HUDEP-2 (cell line): Measurements from ENCODE around the gene HDAC9.
A peak's percentile ranks its signal among the peaks of the same experiment; 100 is the strongest.

Experiments used
- DNase-seq, 76 experiments: peaks; one replicate each; lab custom pipeline; 2025; ENCODE audit not compliant: unreplicated experiment in 76 of 76; lab: John Stamatoyannopoulos, UW

The HDAC9 gene

GRCh38 chr7:18579698-18580097 lies 84.1 kb downstream of the HDAC9 start:
- no peak for DNase-seq

GRCh38 chr7:18580950-18581349 lies 85.4 kb downstream of the HDAC9 start:
- no peak for DNase-seq

GRCh38 chr7:18583305-18583704 lies 87.8 kb downstream of the HDAC9 start:
- no peak for DNase-seq

GRCh38 chr7:18590241-18590640 lies 94.7 kb downstream of the HDAC9 start:
- DNase-seq = no peak

GRCh38 chr7:18590744-18591340 lies 95.3 kb downstream of the HDAC9 start:
- DNase-seq = peak in 6 of 76 experiments; percentile 0 to 30 (median 6)

- no peak for DNase-seq
These were observed 98.2 kb downstream of the HDAC9 start for GRCh38 chr7:18593602-18594279.

- DNase-seq = no peak
These were observed 102.2 kb downstream of the HDAC9 start for GRCh38 chr7:18597754-18598153.

- DNase-seq = no peak
These were observed 111.5 kb downstream of the HDAC9 start for GRCh38 chr7:18607025-18607424.

GRCh38 chr7:18610331-18610948 lies 114.9 kb downstream of the HDAC9 start:
- DNase-seq = peak in 11 of 76 experiments; percentile 2 to 29 (median 7)

- DNase-seq = no peak
These were observed 119.3 kb downstream of the HDAC9 start for GRCh38 chr7:18614841-18615240.

GRCh38 chr7:18619311-18619710 lies 123.8 kb downstream of the HDAC9 start:
- no peak for DNase-seq

- no peak for DNase-seq
These were observed 127.8 kb downstream of the HDAC9 start for GRCh38 chr7:18623389-18623788.

GRCh38 chr7:18624459-18624858 lies 128.9 kb downstream of the HDAC9 start:
- no peak for DNase-seq

- no peak for DNase-seq
These were observed 130.5 kb downstream of the HDAC9 start for GRCh38 chr7:18626086-18626485.

- no peak for DNase-seq
These were observed 131.2 kb downstream of the HDAC9 start for GRCh38 chr7:18626717-18627116.

GRCh38 chr7:18637516-18637915 lies 142.0 kb downstream of the HDAC9 start:
- no peak for DNase-seq

GRCh38 chr7:18638594-18639452 lies 143.3 kb downstream of the HDAC9 start:
- peak in 11 of 76 experiments; percentile 7 to 71 (median 31) for DNase-seq

GRCh38 chr7:18639711-18640110 lies 144.2 kb downstream of the HDAC9 start:
- no peak for DNase-seq

- no peak for DNase-seq
These were observed 149.4 kb downstream of the HDAC9 start for GRCh38 chr7:18644981-18645380.

GRCh38 chr7:18647582-18647981 lies 152.0 kb downstream of the HDAC9 start:
- DNase-seq = no peak
